ENCODE measurements around the gene MAP4. TPM values are rescaled to one million over a fixed set of nuclear protein-coding genes. Genes with fewer than 3 reads are reported as not detected.

MAP4 gene
- total and polyA plus RNA-seq, 2 donors (not counting 1 experiment from before 2014, with no cell fraction given) = 39.2 to 132 TPM

- no peak overlapping the region for H3K9ac ChIP-seq (ENCODE audit: low read length)
- H3K4me3 ChIP-seq (ENCODE audit: control extremely low read depth in 1 of 5, extremely low read depth in 1 of 5, insufficient read depth in 1 of 5, low read depth in 2 of 5, low read length in 4 of 5) = no peak overlapping the region
- ATAC-seq (ENCODE audit: low read depth) (no peak), DNase-seq (no peak)
- H3K36me3 ChIP-seq (replicated peaks in 1 of 2; ENCODE audit: control extremely low read depth in 1 of 2, control insufficient read depth in 1 of 2, extremely low read depth in 1 of 2, insufficient read depth in 2 of 2, low read length in 1 of 2) = no peaks in the 10 kb centered on the region
- no peak overlapping the region for H3K27ac ChIP-seq (ENCODE audit: low read length in 2 of 2)
- no peak overlapping the region for H3K4me3 Mint-ChIP-seq
- no peaks in the 10 kb centered on the region for H3K27me3 Mint-ChIP-seq
- H2AFZ ChIP-seq (ENCODE audit: insufficient read depth, low read depth, low read length, poor library complexity, severe bottlenecking) = no peak overlapping the region
- no peaks in the 10 kb centered on the region for H3K9me3 ChIP-seq (ENCODE audit: control extremely low read depth in 1 of 3, control insufficient read depth in 2 of 3, insufficient read depth in 1 of 3, low read length in 2 of 3)
- TF ChIP-seq CTCF (IDR thresholded peaks at IDR 0.05) (no peak), EZH2 (IDR thresholded peaks at IDR 0.05; ENCODE audit: borderline replicate concordance, insufficient read depth, low read depth, low read length, poor library complexity, severe bottlenecking) (no peak)
- peaks cover 7 to 8% of the 10 kb centered on the region in 2 donors for H3K4me1 ChIP-seq (ENCODE audit: control insufficient read depth in 2 of 2, insufficient read depth in 2 of 2, low read length in 2 of 2)
- no peaks in the 10 kb centered on the region for H3K9me3 Mint-ChIP-seq (ENCODE audit: insufficient read depth)
- no peak overlapping the region for H3K27ac Mint-ChIP-seq
- H3K4me1 Mint-ChIP-seq = peaks cover 15% of the 10 kb centered on the region
- ChIA-PET CTCF (no interaction called here), POLR2A (no interaction called here)
- peaks cover 2% of the 10 kb centered on the region for H3K79me2 ChIP-seq (ENCODE audit: control insufficient read depth, insufficient read depth, low read length)
- WGBS (ENCODE audit: insufficient coverage) = 100% methylated on average over 1 of the region's 1 CpG
- no peak overlapping the region for H3K4me2 ChIP-seq (replicated peaks; ENCODE audit: low read depth, low read length, poor library complexity, severe bottlenecking)
- no peaks in the 10 kb centered on the region for H3K27me3 ChIP-seq (replicated peaks in 1 of 4; ENCODE audit: control extremely low read depth in 1 of 4, control insufficient read depth in 3 of 4, insufficient read depth in 4 of 4, low read length in 3 of 4)
- intact Hi-C loops (cut with micrococcal nuclease) = no loop called here
- no peaks in the 10 kb centered on the region for H4K20me1 ChIP-seq (ENCODE audit: control insufficient read depth, insufficient read depth, low read length, poor library complexity, severe bottlenecking)
These were observed 76.0 kb downstream of the MAP4 start for GRCh38 chr3:47940232-47940631.

GRCh38 chr3:47932421-47932820 lies 83.8 kb downstream of the MAP4 start:
- no peak overlapping the region for H3K9ac ChIP-seq (ENCODE audit: low read length)
- DNase-seq = no peak
- TF ChIP-seq CTCF (IDR thresholded peaks at IDR 0.05) = no peak
- no peak for TF ChIP-seq EZH2 (IDR thresholded peaks at IDR 0.05; ENCODE audit: borderline replicate concordance, insufficient read depth, low read depth, low read length, poor library complexity, severe bottlenecking)
- CTCF ChIA-PET = interaction anchor here (0.6 kb wide), 1 partner anchor 9 kb away, joined by 3 read pairs; no protein-coding TSS in a partner anchor
- no peaks in the 10 kb centered on the region for H3K4me1 ChIP-seq (ENCODE audit: control insufficient read depth in 2 of 2, insufficient read depth in 2 of 2, low read length in 2 of 2)
- Mint-ChIP-seq H3K27me3 (no peaks in the 10 kb centered on the region), H3K4me3 (no peak overlapping the region), H3K27ac (no peak overlapping the region), H3K9me3 (ENCODE audit: insufficient read depth) (no peaks in the 10 kb centered on the region), H3K4me1 (no peaks in the 10 kb centered on the region)
- H3K4me3 ChIP-seq (ENCODE audit: control extremely low read depth in 1 of 5, extremely low read depth in 1 of 5, insufficient read depth in 1 of 5, low read depth in 2 of 5, low read length in 4 of 5) = no peak overlapping the region
- no peaks in the 10 kb centered on the region for H3K9me3 ChIP-seq (ENCODE audit: control extremely low read depth in 1 of 3, control insufficient read depth in 2 of 3, insufficient read depth in 1 of 3, low read length in 2 of 3)
- POLR2A ChIA-PET = no interaction called here
- no peak for ATAC-seq (ENCODE audit: low read depth)
- no peaks in the 10 kb centered on the region for H4K20me1 ChIP-seq (ENCODE audit: control insufficient read depth, insufficient read depth, low read length, poor library complexity, severe bottlenecking)
- peaks cover 0 to 9% of the 10 kb centered on the region in 2 experiments for H3K36me3 ChIP-seq (replicated peaks in 1 of 2; ENCODE audit: control extremely low read depth in 1 of 2, control insufficient read depth in 1 of 2, extremely low read depth in 1 of 2, insufficient read depth in 2 of 2, low read length in 1 of 2)
- H2AFZ ChIP-seq (ENCODE audit: insufficient read depth, low read depth, low read length, poor library complexity, severe bottlenecking) = no peak overlapping the region
- H3K79me2 ChIP-seq (ENCODE audit: control insufficient read depth, insufficient read depth, low read length) = peaks cover 5% of the 10 kb centered on the region
- H3K27me3 ChIP-seq (replicated peaks in 1 of 4; ENCODE audit: control extremely low read depth in 1 of 4, control insufficient read depth in 3 of 4, insufficient read depth in 4 of 4, low read length in 3 of 4) = no peaks in the 10 kb centered on the region
- no peak overlapping the region for H3K27ac ChIP-seq (ENCODE audit: low read length in 2 of 2)
- no peak overlapping the region for H3K4me2 ChIP-seq (replicated peaks; ENCODE audit: low read depth, low read length, poor library complexity, severe bottlenecking)
- intact Hi-C loops (cut with micrococcal nuclease) = no loop called here
- 97% methylated on average over 3 of the region's 5 CpGs for WGBS (ENCODE audit: insufficient coverage)
